Measurements from ENCODE around the gene DHRS2.

The DHRS2 gene

GRCh38 chr14:23613242-23614070, 22.7 kb upstream of the DHRS2 start:
- no peak for DNase-seq

- DNase-seq = no peak
These were observed 21.8 kb upstream of the DHRS2 start for GRCh38 chr14:23614395-23614828.

- DNase-seq = no peak
These were observed 20.3 kb upstream of the DHRS2 start for GRCh38 chr14:23615856-23616255.

GRCh38 chr14:23617539-23617938, 18.6 kb upstream of the DHRS2 start:
- DNase-seq = no peak

GRCh38 chr14:23618415-23618988, 17.7 kb upstream of the DHRS2 start:
- DNase-seq = no peak

- DNase-seq = no peak
These were observed 15.9 kb upstream of the DHRS2 start for GRCh38 chr14:23620177-23620702.

- no peak for DNase-seq
These were observed 14.8 kb upstream of the DHRS2 start for GRCh38 chr14:23621204-23621931.

GRCh38 chr14:23621932-23622730, 14.0 kb upstream of the DHRS2 start:
- DNase-seq = no peak

- DNase-seq = no peak
These were observed 13.2 kb upstream of the DHRS2 start for GRCh38 chr14:23622990-23623389.

GRCh38 chr14:23623962-23624361, 12.2 kb upstream of the DHRS2 start:
- DNase-seq = no peak

GRCh38 chr14:23624830-23625404, 11.2 kb upstream of the DHRS2 start:
- DNase-seq = no peak

- DNase-seq = no peak
These were observed 9.2 kb upstream of the DHRS2 start for GRCh38 chr14:23626946-23627345.

- DNase-seq = no peak
These were observed 8.2 kb upstream of the DHRS2 start for GRCh38 chr14:23627961-23628360.

GRCh38 chr14:23629204-23629603, 7.0 kb upstream of the DHRS2 start:
- DNase-seq = no peak

GRCh38 chr14:23629832-23630396, 6.2 kb upstream of the DHRS2 start:
- DNase-seq = no peak

GRCh38 chr14:23630687-23631086, 5.5 kb upstream of the DHRS2 start:
- no peak for DNase-seq

- no peak for DNase-seq
These were observed 4.9 kb upstream of the DHRS2 start for GRCh38 chr14:23631234-23631633.

GRCh38 chr14:23631702-23632460, 4.3 kb upstream of the DHRS2 start:
- DNase-seq = peak; percentile 85

- no peak for DNase-seq
These were observed 3.6 kb upstream of the DHRS2 start for GRCh38 chr14:23632461-23633159.

GRCh38 chr14:23633160-23633701, 2.9 kb upstream of the DHRS2 start:
- DNase-seq = no peak

Measured in stimulated activated CD8-positive, alpha-beta memory T cell treated with anti-CD3 and anti-CD28 coated beads, Interleukin-4, amount 100 ng/mL, for 48 hours (primary cell).